ENCODE data around the gene VAPB.
A peak's percentile ranks its signal among the peaks of the same experiment; 100 is the strongest.

The VAPB gene

GRCh38 chr20:58436868-58437645 lies 48.0 kb downstream of the VAPB start:
- no peak for DNase-seq (ENCODE audit: low spot score)

DNA sequence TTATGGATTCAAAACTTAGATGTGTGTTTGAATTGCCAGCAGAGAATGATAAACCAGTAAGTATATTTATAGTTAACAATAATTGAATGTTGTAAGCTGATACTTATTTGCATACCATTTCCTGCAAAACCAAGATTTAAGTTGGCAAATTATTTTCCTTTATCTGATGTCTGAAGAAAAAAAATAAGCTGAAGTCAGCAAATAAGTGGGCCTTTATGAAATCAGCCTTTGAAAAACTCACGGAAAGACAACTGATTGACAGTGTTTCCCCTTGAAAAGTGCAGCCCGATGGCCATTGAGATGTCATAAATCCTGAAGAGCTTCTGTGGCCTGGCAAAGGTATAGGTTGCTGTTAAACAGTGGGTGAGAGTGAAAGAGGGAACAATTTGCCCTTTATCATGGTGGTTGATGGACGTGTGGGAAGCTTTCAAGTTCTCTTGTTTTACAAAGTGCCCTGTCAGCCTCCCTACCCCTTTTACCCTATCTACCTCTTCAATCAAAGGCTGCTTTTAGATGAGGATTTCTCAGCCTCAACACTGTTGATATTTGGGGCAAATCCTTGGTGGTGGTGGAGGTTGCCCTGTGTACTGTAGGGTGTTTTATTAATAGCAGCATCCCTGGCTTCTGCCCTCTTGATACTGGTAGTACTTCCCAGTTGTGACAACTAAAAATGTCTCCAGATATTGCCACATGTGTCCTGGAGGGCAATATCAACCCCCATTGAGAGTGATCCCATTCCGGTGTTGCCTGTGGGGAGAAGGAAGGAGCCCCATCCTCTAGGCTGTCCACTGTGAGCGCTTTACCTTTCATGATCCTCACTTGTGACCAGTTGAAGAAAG lies 50.2 kb downstream of the VAPB start:
- no peak for DNase-seq (ENCODE audit: low spot score)

GRCh38 chr20:58440021-58440767 lies 51.2 kb downstream of the VAPB start:
- DNase-seq (ENCODE audit: low spot score) = no peak

DNA sequence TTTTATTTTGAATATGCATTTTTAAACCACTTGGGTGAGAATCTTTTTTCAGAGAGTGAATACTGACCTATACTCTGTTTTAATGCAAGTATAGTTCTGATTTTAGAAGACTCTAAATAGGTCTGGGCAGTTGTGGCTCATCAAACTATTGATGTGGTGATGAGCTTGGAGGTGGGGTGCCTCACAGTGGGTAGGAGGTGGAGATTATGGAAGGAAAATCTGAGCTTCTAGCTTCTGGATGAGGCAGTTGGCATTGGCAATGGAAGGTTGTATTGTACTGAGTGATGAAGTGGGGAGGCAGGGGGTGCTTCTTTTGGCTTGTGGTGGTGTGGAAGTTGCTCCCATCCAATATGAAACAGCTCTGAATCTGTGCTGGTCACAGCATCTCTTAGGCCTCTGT lies 52.7 kb downstream of the VAPB start:
- DNase-seq (ENCODE audit: low spot score) = no peak

GRCh38 chr20:58444746-58445255 lies 55.8 kb downstream of the VAPB start:
- DNase-seq (ENCODE audit: low spot score) = no peak

DNA sequence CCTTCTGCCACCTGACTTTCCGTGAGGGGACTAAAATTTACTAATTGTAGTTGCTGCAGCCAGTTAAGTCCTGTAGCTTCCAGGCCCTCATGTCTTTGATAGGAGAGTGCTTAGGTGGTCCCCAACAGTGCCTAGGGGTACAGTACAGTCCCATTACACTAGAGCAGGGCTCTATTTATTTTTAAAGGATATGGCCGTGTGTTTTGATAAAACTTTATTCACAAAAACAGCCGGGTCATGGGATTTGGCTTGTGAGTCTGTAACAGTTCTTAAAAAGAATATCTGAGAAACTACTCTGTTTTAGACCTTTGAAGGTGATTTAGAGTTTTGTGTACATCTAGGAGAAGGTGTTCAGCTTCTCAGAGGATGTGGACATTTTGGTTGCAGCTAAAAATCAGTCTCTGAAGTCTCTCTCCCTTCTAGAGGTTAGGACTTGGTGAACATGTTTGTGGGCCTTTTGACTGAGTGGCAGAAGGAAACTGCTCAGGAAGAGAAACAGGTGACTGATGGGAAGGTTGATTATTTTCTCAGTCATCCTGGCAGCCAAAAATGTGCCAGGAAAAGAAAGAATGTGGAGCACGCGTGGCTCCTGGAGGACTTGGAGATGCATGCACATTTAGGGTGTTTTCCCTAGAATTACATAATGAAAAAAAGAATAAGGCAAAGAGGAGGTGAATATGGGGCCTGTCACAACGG lies 57.4 kb downstream of the VAPB start:
- DNase-seq (ENCODE audit: low spot score) = peak; percentile 40

GRCh38 chr20:58446960-58447265 lies 57.9 kb downstream of the VAPB start:
- DNase-seq (ENCODE audit: low spot score) = peak; percentile 22

GRCh38 chr20:58447511-58448391 lies 58.7 kb downstream of the VAPB start:
- DNase-seq (ENCODE audit: low spot score) = peak; percentile 60

- no peak for DNase-seq (ENCODE audit: low spot score)
Measured at GRCh38 chr20:58448958-58449357, 59.9 kb downstream of the VAPB start.

DNA sequence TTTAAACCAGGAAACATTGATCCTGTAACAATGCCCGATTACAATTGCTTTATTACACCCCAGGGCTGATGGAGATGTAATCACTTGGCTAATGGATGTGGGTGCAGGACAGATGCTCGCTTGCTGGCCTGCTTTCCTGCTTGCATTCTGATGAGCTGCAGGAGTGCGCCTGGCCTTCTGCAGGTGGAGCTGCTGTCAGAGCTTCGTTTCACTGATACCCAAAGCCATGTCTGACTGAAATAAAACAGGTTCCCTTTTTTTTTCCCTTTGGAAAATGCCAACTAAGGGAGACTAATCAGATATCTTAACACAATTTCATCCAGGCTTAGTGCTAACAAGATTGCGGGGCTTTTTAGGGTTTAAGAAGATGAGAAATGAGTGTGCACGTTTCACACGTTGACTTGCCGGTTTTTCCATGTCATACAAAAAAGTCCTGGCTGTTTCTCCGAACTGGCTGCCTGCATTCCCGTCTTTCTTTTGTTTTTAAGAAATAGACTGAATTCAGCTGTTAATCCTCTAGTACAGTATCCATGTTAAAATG lies 60.7 kb downstream of the VAPB start:
- peak; percentile 27 for DNase-seq (ENCODE audit: low spot score)

- DNase-seq (ENCODE audit: low spot score) = no peak
Measured at GRCh38 chr20:58450254-58450653, 61.2 kb downstream of the VAPB start.

DNA sequence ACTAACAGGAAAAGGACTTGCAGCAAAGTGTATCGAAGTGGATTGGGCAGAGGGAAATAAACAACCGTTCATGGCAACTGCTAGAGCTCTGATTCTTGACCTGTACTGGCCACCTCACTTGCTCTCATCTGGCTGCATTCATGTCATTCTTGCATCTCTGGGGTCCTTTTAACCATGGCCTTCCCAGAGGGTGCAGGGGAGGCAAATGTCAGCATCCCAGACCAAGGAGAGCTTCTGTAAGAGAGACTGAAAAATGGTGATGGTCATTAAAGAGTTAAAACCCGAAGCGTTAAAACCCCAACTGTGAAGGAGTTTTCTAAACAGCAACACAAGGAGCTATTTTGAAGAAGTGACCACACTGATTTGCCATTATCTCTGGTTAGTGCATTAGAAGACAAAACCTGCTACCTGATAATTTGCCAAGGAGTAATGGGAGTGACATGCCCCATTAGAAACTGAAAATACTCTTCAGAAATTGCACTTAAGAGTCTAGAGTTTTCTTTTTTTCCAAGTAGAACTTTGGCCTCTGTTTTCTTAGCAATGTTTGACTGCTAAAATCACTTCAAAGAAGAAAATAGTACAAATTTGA lies 63.7 kb downstream of the VAPB start:
- no peak for DNase-seq (ENCODE audit: low spot score)

DNA sequence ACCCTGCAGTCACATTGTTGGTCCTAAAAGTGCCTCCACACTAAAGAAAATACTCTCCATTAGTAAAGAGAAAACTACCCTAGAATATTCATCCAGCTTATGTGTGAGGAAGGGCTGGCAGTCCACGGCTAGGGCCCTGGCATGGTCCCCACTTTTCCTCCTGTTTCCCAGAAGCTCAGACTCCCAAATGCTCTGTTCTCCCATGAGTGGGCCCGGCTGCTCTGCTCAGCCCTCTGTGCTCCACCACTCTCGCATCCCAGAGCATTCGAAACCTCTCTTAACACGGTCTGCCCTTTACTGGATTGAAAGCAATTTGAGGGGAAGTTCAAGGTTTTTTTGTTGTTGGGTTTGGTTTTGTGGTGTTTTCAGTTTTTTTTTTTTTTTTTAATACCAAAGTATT lies 64.4 kb downstream of the VAPB start:
- no peak for DNase-seq (ENCODE audit: low spot score)

DNA sequence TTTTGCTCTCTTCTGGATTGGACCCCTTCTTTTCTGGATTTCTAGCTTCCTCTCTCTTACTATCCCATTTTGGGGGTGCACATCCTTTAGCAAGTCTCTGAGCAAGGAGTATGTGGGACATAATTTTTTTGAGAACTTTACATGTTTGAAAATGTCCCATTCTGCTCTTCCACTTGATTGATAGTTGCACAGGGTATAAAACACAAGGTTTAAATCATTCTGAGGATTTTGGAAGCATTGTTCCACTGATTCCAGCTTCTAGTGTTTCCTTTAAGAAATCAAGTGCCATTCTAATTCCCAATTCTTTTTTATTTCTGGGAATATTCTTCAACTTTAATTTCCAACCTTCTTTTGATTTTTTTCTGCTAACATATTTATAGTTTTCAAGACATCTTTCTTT lies 65.4 kb downstream of the VAPB start:
- DNase-seq (ENCODE audit: low spot score) = no peak

- DNase-seq (ENCODE audit: low spot score) = no peak
Measured at GRCh38 chr20:58457083-58457695, 68.2 kb downstream of the VAPB start.

DNA sequence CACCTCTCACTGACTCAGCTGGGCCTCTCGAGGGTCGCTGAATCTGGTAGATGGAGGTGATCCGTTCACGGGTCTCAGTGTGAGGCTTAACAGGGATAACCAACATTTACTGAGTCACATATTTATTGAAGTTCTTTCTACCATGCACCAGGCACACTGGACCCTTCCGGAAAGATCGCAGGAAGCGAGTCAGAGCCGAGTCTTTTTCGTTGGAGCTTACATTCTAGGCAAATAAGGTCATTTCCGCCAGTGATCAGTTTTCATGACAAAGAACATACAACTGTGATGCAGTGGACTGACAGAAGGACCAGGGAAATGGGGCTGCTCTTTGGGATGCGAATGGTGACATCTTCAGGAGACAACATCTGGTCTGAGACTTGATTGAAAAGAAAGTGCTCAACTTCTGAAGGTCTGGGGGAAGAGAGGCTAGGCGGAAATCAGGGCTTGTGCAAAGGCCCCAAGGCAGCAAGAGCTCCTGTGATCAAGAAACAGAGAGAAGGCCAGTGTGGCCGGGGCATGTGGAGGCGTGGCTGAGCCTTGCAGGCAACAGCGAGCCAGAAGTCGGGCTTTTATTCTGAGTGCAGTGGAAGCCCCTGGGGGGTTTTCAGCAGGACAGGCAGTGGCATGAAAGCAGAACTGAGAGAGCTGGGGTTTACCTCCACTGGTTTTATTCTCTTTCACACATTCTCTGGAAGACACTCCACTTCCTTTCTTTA lies 69.5 kb downstream of the VAPB start:
- no peak for DNase-seq (ENCODE audit: low spot score)

DNA sequence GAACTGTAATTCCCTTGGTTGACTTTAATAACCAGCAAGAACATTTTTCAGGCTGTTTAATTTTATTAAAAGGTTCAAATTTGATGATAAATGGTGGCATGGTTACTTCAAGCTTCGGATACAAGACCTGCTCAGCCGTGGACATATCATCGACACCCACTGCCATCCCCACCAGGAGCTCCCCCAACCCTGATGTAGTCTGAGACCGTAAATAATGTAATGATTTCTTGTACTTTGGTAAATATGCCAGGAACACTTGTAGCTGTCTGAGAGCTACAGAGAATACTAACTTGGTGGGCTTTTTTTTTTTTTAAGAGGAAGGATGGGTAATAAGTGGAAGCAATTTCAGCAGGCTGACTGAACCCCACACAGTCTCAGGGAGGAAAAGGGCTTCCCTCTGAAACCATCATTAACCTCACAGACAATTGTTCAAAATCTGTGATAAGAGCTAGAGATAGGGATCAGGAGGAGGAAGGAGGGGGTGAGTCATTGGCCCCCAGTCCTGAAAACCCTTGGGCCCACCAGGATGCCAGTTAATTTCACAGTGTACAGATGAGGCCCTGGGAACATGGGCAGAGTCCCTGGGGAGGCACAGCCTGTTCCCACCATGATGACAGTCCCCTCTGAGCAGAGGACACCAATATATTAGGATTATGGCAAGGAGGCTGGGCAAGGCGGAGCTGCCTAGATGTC lies 70.2 kb downstream of the VAPB start:
- DNase-seq (ENCODE audit: low spot score) = no peak

DNA sequence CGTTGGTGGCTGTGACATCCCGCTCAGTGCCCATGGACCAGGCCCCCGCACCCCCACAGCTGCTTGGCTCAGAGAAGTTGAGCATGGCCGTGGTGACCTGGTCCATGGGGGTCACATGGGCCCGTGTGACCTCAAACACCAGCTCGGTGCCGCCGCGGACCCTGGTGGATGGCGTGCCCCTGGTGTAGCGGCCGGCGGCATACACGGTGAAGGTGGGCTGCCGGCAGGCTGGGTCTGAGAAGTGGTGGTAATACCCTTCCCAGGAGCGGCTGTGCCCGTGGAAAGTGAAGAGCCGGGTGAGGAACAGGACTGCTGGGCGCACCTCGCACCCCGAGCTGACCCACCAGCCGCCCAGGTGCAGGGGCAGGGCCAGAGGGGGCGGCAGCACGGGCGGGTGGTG lies 72.1 kb downstream of the VAPB start:
- no peak for DNase-seq (ENCODE audit: low spot score)

DNA sequence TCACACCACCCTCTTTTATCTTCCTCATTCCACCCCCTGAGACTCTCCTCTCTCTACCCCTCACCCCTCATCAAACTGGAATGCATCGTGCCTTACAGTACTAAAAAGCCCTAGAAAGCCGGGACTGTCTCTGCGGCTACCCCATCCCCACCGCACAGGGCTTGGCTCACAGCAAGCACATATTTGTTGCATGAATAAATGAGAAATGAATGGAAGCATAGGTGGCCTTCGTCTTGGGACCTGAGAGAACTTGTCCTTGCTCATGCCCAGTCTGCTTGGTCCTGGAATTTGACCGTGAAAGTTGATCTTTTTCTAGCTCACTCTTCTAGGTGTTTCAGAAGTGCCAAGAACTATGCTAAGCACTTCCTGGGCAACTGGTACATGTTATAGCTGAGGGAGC lies 72.9 kb downstream of the VAPB start:
- no peak for DNase-seq (ENCODE audit: low spot score)
